GM21619 (cell line): ENCODE measurements around the gene OR6C65.

Experiments used
- ATAC-seq: cut with Tn5 transposase; IDR thresholded peaks from one replicate; pipeline ENCODE4 v1.9.1; 2021; ENCODE audit not compliant: unreplicated experiment

Gene OR6C65

GRCh38 chr12:55445357-55445756, 45.0 kb downstream of the OR6C65 start:
- no peak for ATAC-seq

- no peak for ATAC-seq
Measured at GRCh38 chr12:55446326-55446725, 46.0 kb downstream of the OR6C65 start.

GRCh38 chr12:55448825-55449224, 48.5 kb downstream of the OR6C65 start:
- no peak for ATAC-seq
